K562 (cell line): ENCODE results near the gene TM7SF2. TPM values are rescaled to one million over a fixed set of nuclear protein-coding genes. Genes with fewer than 3 reads are reported as not detected.

Experiments
- CBX2 ChIP-seq: fragments of 200-600 bp; sonication (generic); IDR thresholded peaks from one replicate; pipeline ENCODE4 v1.6.1; 2012; ENCODE audit warnings: mild to moderate bottlenecking, low read length, inconsistent platforms; ENCODE audit not compliant: insufficient read depth, poor library complexity, severe bottlenecking
- CC2D1A ChIP-seq: fragments of 450-650 bp; IDR thresholded peaks from 2 replicates; pipeline ENCODE4 v1.6.1; 2017; ENCODE audit warnings: mild to moderate bottlenecking
- ERF ChIP-seq: fragments of 450-650 bp; formaldehyde crosslinking; IDR thresholded peaks from 2 replicates; pipeline ENCODE4 v1.4.0; 2020; ENCODE audit warnings: mild to moderate bottlenecking, mixed read lengths
- FOXM1 ChIP-seq, 2 experiments: fragments of 450-650 bp in 1 of 2; sonication (generic) in 1 of 2; formaldehyde crosslinking in 1 of 2; IDR thresholded peaks; 2 replicates each; pipeline versions ENCODE4 v1.6.1 to v1.9.0; 2017 to 2022; ENCODE audit warnings: low read depth in 2 of 2, mild to moderate bottlenecking in 2 of 2, missing genetic modification reagents in 1 of 2, moderate library complexity in 1 of 2
- HSF4 ChIP-seq: fragments of 250-450 bp; sonication (Bioruptor Pico); IDR thresholded peaks from 2 replicates; pipeline ENCODE4 v2.1.2; 2022; ENCODE audit warnings: mild to moderate bottlenecking, moderate library complexity, borderline replicate concordance
- KDM4B ChIP-seq, 2 experiments: fragments of 450-650 bp in 1 of 2; sonication (generic) in 1 of 2; IDR thresholded peaks; 2 replicates each; pipeline ENCODE4 v1.6.1; 2016 to 2017; ENCODE audit warnings: borderline replicate concordance in 2 of 2, antibody characterized with exemption in 1 of 2, low read depth in 1 of 2, mild to moderate bottlenecking in 1 of 2
- NELFE ChIP-seq: IDR thresholded peaks from 2 replicates; pipeline ENCODE4 v1.6.1; 2011; ENCODE audit warnings: mild to moderate bottlenecking; ENCODE audit not compliant: insufficient read depth, insufficient read length
- PML ChIP-seq: IDR thresholded peaks from 2 replicates; pipeline ENCODE4 v1.6.1; 2012; ENCODE audit warnings: low read length, inconsistent platforms
- RBM17 ChIP-seq: fragments of 200-400 bp; formaldehyde crosslinking; IDR thresholded peaks from 2 replicates; pipeline ENCODE4 v1.6.1; 2017; ENCODE audit warnings: low read depth, mild to moderate bottlenecking, low read length, borderline replicate concordance
- RCOR1 ChIP-seq, 2 experiments: IDR thresholded peaks; 2 replicates each; pipeline ENCODE4 v1.6.1; 2012; ENCODE audit warnings: low read depth in 2 of 2, low read length in 2 of 2, borderline replicate concordance in 1 of 2, improper control_type of control experiment in 1 of 2
- RNF2 ChIP-seq: sonication (generic); IDR thresholded peaks from 2 replicates; pipeline ENCODE4 v1.6.1; 2016
- SMARCB1 ChIP-seq: IDR thresholded peaks from 2 replicates; pipeline ENCODE4 v1.6.1; 2011; ENCODE audit warnings: improper control_type of control experiment, low read depth; ENCODE audit not compliant: insufficient read length
- SMARCC2 ChIP-seq: fragments of 450-650 bp; IDR thresholded peaks from 2 replicates; pipeline ENCODE4 v1.6.1; 2017; ENCODE audit warnings: antibody characterized with exemption, moderate library complexity, mild to moderate bottlenecking, low read depth
- SRF ChIP-seq, 2 experiments: fragments of 250-450, 450-650 bp in 1 of 2; sonication (Bioruptor Pico) in 1 of 2; sonication (generic) in 1 of 2; formaldehyde crosslinking; IDR thresholded peaks; 2 replicates each; pipeline versions ENCODE4 v1.5.0 to v1.5.1; 2020 to 2022; ENCODE audit warnings: mild to moderate bottlenecking in 1 of 2, missing genetic modification reagents in 1 of 2
- ZNF124 ChIP-seq: sonication (generic); formaldehyde crosslinking; IDR thresholded peaks from 2 replicates; pipeline ENCODE4 v1.8.1; 2022; ENCODE audit warnings: missing genetic modification reagents
- polyA plus RNA-seq, 8 experiments: library from polyadenylated mRNA; depleted of rRNA in 4 of 8; stranded (reverse) in 5 of 8; unstranded in 3 of 8; fragments of >200 nt; fragmentation: Nextera tagmentation in 2 of 8; fragmentation: Illumina TruSeq in 1 of 8; extraction: Ambion mirVana in 2 of 8; extraction: Trizol in 1 of 8; gene quantifications; 2 replicates each; pipeline versions ENCODE4 v1.2.1 to v1.2.3, GENCODE V29; 2011 to 2014; ENCODE audit warnings: inconsistent platforms in 1 of 8, missing spikeins in 1 of 8
- total RNA-seq, 7 experiments: library from RNA; depleted of rRNA in 6 of 7; stranded (reverse); fragments of >200 nt in 6 of 7; fragmentation: Illumina TruSeq in 2 of 7; extraction: Trizol in 2 of 7; gene quantifications; 2 replicates each; pipeline versions ENCODE4 v1.2.1 to v1.2.3, GENCODE V29; 2011 to 2021; ENCODE audit warnings: low replicate concordance in 1 of 7
- TF ChIP-seq, protein P1 (sequence below): fragments of 450-650 bp; IDR thresholded peaks from 2 replicates; pipeline ENCODE4 v1.6.1; 2016; ENCODE audit warnings: antibody characterized with exemption
- TF ChIP-seq, protein P2 (sequence below), 2 experiments: fragments of 150-350 bp in 1 of 2; IDR thresholded peaks; 2 replicates each; pipeline ENCODE4 v1.6.1; 2012 to 2016; ENCODE audit warnings: low read depth in 2 of 2, low read length in 2 of 2, mild to moderate bottlenecking in 1 of 2, moderate library complexity in 1 of 2
- TF ChIP-seq, protein P3 (sequence below): fragments of 450-650 bp; IDR thresholded peaks from 2 replicates; pipeline ENCODE4 v1.6.1; 2017; ENCODE audit warnings: antibody characterized with exemption

Gene TM7SF2
- total and polyA plus RNA-seq, 9 of the 15 experiments (the other 6 are each of a cell fraction or from before 2014, with no cell fraction given) = 1.2 to 22.0 (median 14.3) TPM

DNA sequence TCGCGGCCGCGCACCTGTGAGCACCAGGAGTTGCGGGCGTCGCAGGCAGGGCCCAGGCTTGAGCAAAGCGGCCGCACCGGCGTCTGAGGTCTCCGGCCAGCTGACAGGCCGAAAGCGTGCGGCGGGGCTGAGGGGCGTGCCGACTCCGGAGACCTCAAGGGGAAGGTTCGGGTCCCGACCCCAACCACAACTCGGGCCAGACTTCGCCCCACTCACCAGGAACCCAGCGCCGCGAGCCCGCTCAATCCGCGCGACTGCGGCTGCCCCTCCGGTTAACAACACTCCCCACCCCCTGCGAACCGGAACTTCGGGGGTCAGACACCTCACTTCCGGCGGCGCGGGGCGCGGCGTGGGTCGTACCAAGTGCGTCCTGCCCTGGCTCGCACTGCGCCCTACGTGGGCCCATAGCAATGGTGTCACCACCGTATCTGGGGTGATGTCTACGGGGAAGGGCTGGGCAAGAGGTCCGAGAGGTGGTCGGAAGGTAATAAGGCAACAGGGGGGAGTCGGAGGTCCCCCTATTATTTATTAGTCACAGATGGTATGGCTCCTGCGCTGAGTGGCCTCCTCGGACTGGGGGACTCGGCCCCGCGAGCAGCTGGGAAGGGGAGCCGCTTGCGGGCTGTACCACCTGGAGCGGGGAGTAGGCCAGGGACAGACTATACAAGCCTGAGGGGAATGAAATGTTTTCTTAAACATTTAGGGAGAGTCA lies 22.7 kb downstream of the TM7SF2 start, which contains the start of gene SYVN1 (continued):
- TF ChIP-seq SMARCB1 = no peak
- no peak for TF ChIP-seq ERF (CRISPR knock-in tag)
- TF ChIP-seq PML = peak; percentile 87; the same call in 1 of the 2 replicates
- TF ChIP-seq, protein P1, sequence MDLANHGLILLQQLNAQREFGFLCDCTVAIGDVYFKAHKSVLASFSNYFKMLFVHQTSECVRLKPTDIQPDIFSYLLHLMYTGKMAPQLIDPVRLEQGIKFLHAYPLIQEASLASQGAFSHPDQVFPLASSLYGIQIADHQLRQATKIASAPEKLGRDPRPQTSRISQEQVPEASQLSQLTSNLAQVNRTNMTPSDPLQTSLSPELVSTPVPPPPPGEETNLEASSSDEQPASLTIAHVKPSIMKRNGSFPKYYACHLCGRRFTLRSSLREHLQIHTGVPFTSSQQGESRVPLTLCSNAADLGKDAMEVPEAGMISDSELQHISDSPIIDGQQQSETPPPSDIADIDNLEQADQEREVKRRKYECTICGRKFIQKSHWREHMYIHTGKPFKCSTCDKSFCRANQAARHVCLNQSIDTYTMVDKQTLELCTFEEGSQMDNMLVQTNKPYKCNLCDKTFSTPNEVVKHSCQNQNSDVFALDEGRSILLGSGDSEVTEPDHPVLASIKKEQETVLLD = peak; percentile 79
- TF ChIP-seq, protein P2, sequence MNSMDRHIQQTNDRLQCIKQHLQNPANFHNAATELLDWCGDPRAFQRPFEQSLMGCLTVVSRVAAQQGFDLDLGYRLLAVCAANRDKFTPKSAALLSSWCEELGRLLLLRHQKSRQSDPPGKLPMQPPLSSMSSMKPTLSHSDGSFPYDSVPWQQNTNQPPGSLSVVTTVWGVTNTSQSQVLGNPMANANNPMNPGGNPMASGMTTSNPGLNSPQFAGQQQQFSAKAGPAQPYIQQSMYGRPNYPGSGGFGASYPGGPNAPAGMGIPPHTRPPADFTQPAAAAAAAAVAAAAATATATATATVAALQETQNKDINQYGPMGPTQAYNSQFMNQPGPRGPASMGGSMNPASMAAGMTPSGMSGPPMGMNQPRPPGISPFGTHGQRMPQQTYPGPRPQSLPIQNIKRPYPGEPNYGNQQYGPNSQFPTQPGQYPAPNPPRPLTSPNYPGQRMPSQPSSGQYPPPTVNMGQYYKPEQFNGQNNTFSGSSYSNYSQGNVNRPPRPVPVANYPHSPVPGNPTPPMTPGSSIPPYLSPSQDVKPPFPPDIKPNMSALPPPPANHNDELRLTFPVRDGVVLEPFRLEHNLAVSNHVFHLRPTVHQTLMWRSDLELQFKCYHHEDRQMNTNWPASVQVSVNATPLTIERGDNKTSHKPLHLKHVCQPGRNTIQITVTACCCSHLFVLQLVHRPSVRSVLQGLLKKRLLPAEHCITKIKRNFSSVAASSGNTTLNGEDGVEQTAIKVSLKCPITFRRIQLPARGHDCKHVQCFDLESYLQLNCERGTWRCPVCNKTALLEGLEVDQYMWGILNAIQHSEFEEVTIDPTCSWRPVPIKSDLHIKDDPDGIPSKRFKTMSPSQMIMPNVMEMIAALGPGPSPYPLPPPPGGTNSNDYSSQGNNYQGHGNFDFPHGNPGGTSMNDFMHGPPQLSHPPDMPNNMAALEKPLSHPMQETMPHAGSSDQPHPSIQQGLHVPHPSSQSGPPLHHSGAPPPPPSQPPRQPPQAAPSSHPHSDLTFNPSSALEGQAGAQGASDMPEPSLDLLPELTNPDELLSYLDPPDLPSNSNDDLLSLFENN (IDR thresholded peaks at IDR 0.05; ENCODE audit: low read depth in 2 of 2, low read length in 2 of 2) = no peak; a peak in 1 of 4 replicates
- TF ChIP-seq CC2D1A = peak; percentile 51; the same call in 1 of the 2 replicates
- no peak; a peak in 1 of 4 replicates for TF ChIP-seq RCOR1 (IDR thresholded peaks at IDR 0.05; ENCODE audit: borderline replicate concordance in 1 of 2, low read depth in 2 of 2, low read length in 2 of 2)
- TF ChIP-seq, protein P3, sequence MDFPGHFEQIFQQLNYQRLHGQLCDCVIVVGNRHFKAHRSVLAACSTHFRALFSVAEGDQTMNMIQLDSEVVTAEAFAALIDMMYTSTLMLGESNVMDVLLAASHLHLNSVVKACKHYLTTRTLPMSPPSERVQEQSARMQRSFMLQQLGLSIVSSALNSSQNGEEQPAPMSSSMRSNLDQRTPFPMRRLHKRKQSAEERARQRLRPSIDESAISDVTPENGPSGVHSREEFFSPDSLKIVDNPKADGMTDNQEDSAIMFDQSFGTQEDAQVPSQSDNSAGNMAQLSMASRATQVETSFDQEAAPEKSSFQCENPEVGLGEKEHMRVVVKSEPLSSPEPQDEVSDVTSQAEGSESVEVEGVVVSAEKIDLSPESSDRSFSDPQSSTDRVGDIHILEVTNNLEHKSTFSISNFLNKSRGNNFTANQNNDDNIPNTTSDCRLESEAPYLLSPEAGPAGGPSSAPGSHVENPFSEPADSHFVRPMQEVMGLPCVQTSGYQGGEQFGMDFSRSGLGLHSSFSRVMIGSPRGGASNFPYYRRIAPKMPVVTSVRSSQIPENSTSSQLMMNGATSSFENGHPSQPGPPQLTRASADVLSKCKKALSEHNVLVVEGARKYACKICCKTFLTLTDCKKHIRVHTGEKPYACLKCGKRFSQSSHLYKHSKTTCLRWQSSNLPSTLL = no peak
- TF ChIP-seq KDM4B (IDR thresholded peaks at IDR 0.05; ENCODE audit: borderline replicate concordance in 2 of 2, low read depth in 1 of 2) = peak in 1 of 2 experiments; percentile 91; a peak in 2 of 4 replicates
- TF ChIP-seq FOXM1 (IDR thresholded peaks at IDR 0.05; ENCODE audit: low read depth) = no peak; the same call in 1 of the 2 replicates
- TF ChIP-seq FOXM1 (CRISPR knock-in tag; IDR thresholded peaks at IDR 0.05; ENCODE audit: low read depth) = no peak
- TF ChIP-seq RBM17 = no peak
- no peak for TF ChIP-seq NELFE
- no peak for TF ChIP-seq CBX2
- no peak for TF ChIP-seq SMARCC2
- no peak for TF ChIP-seq SRF (CRISPR knock-in tag; IDR thresholded peaks at IDR 0.05)
- TF ChIP-seq RNF2 = no peak; the same call in 1 of the 2 replicates
- no peak for TF ChIP-seq HSF4 (CRISPR knock-in tag)
- TF ChIP-seq ZNF124 (CRISPR knock-in tag) = no peak
